GM23338 (cell line): ENCODE measurements around the gene LPP. TPM values are rescaled to one million over a fixed set of nuclear protein-coding genes. Genes with fewer than 3 reads are reported as not detected.

Source experiments
- ATAC-seq: fragments of 200-7000 bp; cut with Tn5 transposase; 3 replicates; pipeline ENCODE4 v1.9.1; 2020
- DNase-seq: peaks from one replicate; pipeline ENCODE4 v3.0.0-alpha.2; 2015; ENCODE audit warnings: low spot score
- H2AFZ ChIP-seq: fragments of 200-600 bp; sonication (generic); 2 replicates; pipeline ENCODE4 v1.8.0; 2016; ENCODE audit warnings: antibody characterized with exemption, mild to moderate bottlenecking, moderate library complexity
- H3F3A ChIP-seq: fragments of 200-600 bp; sonication (generic); replicated peaks from 2 replicates; pipeline ENCODE4 v1.8.0; 2017; ENCODE audit warnings: antibody characterized with exemption, mixed run types, low read depth
- H3K27ac ChIP-seq: fragments of 200-600 bp; sonication (generic); 2 replicates; pipeline ENCODE4 v1.6.1; 2016; ENCODE audit warnings: low read depth
- H3K27me3 ChIP-seq: fragments of 200-600 bp; sonication (generic); 2 replicates; pipeline ENCODE4 v1.8.0; 2016; ENCODE audit warnings: mild to moderate bottlenecking, mixed run types, moderate library complexity; ENCODE audit not compliant: insufficient read depth
- H3K36me3 ChIP-seq: fragments of 200-600 bp; sonication (generic); 2 replicates; pipeline ENCODE4 v1.8.0; 2016; ENCODE audit warnings: mild to moderate bottlenecking; ENCODE audit not compliant: insufficient read depth
- H3K4me1 ChIP-seq: fragments of 200-600 bp; sonication (generic); 2 replicates; pipeline ENCODE4 v1.8.0; 2016; ENCODE audit warnings: mild to moderate bottlenecking, moderate library complexity; ENCODE audit not compliant: insufficient read depth
- H3K4me2 ChIP-seq: fragments of 200-600 bp; sonication (generic); 2 replicates; pipeline ENCODE4 v1.7.1; 2017; ENCODE audit warnings: mixed run types
- H3K4me3 ChIP-seq: fragments of 200-600 bp; sonication (generic); 2 replicates; pipeline ENCODE4 v1.6.1; 2016; ENCODE audit warnings: mixed run types
- H3K79me2 ChIP-seq: fragments of 200-600 bp; sonication (generic); replicated peaks from 2 replicates; pipeline ENCODE4 v1.8.0; 2017; ENCODE audit warnings: mild to moderate bottlenecking; ENCODE audit not compliant: insufficient read depth
- H3K9me2 ChIP-seq: fragments of 200-600 bp; sonication (generic); 2 replicates; pipeline ENCODE4 v1.8.0; 2017; ENCODE audit not compliant: insufficient read depth
- H4K20me1 ChIP-seq: fragments of 200-600 bp; sonication (generic); replicated peaks from 2 replicates; pipeline ENCODE4 v1.8.0; 2017; ENCODE audit warnings: mild to moderate bottlenecking; ENCODE audit not compliant: insufficient read depth
- H3K27ac Mint-ChIP-seq: 2 replicates; pipeline ENCODE4 v1.8.0; 2020; ENCODE audit warnings: inconsistent platforms, mild to moderate bottlenecking, moderate library complexity, mixed read lengths
- H3K27me3 Mint-ChIP-seq: 3 replicates; pipeline ENCODE4 v1.8.0; 2022; ENCODE audit warnings: low read depth, mild to moderate bottlenecking, moderate library complexity, mixed read lengths, inconsistent platforms; ENCODE audit not compliant: insufficient read depth, poor library complexity
- H3K36me3 Mint-ChIP-seq: 3 replicates; pipeline ENCODE4 v1.8.0; 2021; ENCODE audit warnings: low read depth, mild to moderate bottlenecking, inconsistent platforms, moderate library complexity, mixed read lengths
- H3K4me1 Mint-ChIP-seq: 3 replicates; pipeline ENCODE4 v1.8.0; 2020; ENCODE audit warnings: mild to moderate bottlenecking, inconsistent platforms, mixed read lengths
- H3K4me3 Mint-ChIP-seq: 3 replicates; pipeline ENCODE4 v1.8.0; 2021; ENCODE audit warnings: moderate library complexity, mild to moderate bottlenecking, inconsistent platforms, mixed read lengths
- H3K9me3 Mint-ChIP-seq: 3 replicates; pipeline ENCODE4 v1.8.0; 2020; ENCODE audit warnings: moderate library complexity, mild to moderate bottlenecking, inconsistent platforms, mixed read lengths
- CREB1 ChIP-seq: fragments of 250-450 bp; sonication (Bioruptor Pico); IDR thresholded peaks from 2 replicates; pipeline ENCODE4 v1.5.0; 2020; ENCODE audit warnings: low read depth, mild to moderate bottlenecking, moderate library complexity
- ETS1 ChIP-seq: IDR thresholded peaks from 2 replicates; pipeline ENCODE4 v1.6.1; 2016; ENCODE audit warnings: antibody characterized with exemption
- EZH2 ChIP-seq: fragments of 200-600 bp; sonication (generic); IDR thresholded peaks from one replicate; pipeline ENCODE4 v1.8.0; 2017; ENCODE audit warnings: antibody characterized with exemption, mild to moderate bottlenecking, low read depth; ENCODE audit not compliant: unreplicated experiment
- EZH2phosphoT487 ChIP-seq: fragments of 200-600 bp; sonication (generic); IDR thresholded peaks from one replicate; pipeline ENCODE4 v1.8.1; 2018; ENCODE audit warnings: antibody characterized with exemption; ENCODE audit not compliant: unreplicated experiment
- JUNB ChIP-seq: IDR thresholded peaks from one replicate; pipeline ENCODE4 v1.6.1; 2016; ENCODE audit warnings: antibody characterized with exemption; ENCODE audit not compliant: unreplicated experiment
- NANOG ChIP-seq: IDR thresholded peaks from 2 replicates; pipeline ENCODE4 v1.6.1; 2016; ENCODE audit warnings: antibody characterized with exemption, borderline replicate concordance
- POLR2AphosphoS5 ChIP-seq: IDR thresholded peaks from 2 replicates; pipeline ENCODE4 v1.6.1; 2016; ENCODE audit warnings: antibody characterized with exemption, low read depth
- REST ChIP-seq: IDR thresholded peaks from one replicate; pipeline ENCODE4 v1.6.1; 2018; ENCODE audit warnings: antibody characterized with exemption; ENCODE audit not compliant: unreplicated experiment
- STAT1 ChIP-seq: IDR thresholded peaks from one replicate; pipeline ENCODE4 v1.6.1; 2016; ENCODE audit warnings: antibody characterized with exemption; ENCODE audit not compliant: unreplicated experiment
- ZNF114 ChIP-seq: fragments of 250-450 bp; sonication (Bioruptor Pico); IDR thresholded peaks from 2 replicates; pipeline ENCODE4 v1.5.0; 2020; ENCODE audit warnings: mild to moderate bottlenecking, moderate library complexity
- ZNF331 ChIP-seq: fragments of 250-450 bp; sonication (Bioruptor Pico); IDR thresholded peaks from 2 replicates; pipeline ENCODE4 v1.5.0; 2020; ENCODE audit warnings: low read depth, mild to moderate bottlenecking, moderate library complexity
- polyA plus RNA-seq: library from polyadenylated mRNA; unstranded; fragments of >200 nt; fragmentation: Nextera tagmentation; extraction: Ambion mirVana; gene quantifications from 2 replicates; pipeline ENCODE4 v1.2.1, GENCODE V29; 2016
- total RNA-seq: library from RNA; depleted of rRNA; stranded (reverse); fragments of >200 nt; shearing (Covaris generic); gene quantifications from 2 replicates; pipeline ENCODE4 v1.2.3, GENCODE V29; 2014

The LPP gene
- total and polyA plus RNA-seq, 2 experiments from 2014 or later = 23.0 to 35.2 TPM

DNA sequence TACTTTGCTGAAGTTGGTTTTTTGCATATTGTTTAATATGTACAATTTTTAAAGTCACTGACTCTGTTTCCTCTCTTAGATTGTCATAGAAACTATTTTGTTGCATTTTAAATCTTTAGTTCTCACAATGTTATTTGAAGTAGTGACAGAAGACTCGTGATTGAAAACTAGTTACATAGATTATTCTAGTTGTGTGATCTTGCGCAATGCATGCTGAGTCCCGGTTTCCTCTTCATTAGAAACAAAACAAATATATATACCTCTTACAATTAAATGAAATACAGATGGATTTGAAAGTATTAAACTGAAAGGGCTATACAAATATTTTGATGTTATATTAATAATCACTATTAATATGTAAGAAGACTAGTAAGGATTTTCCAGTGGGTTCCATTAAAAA is 333.0 kb downstream of the LPP start:
- Mint-ChIP-seq H3K9me3 (no peaks in the 10 kb centered on the region), H3K27ac (no peak overlapping the region), H3K36me3 (peaks cover 3% of the 10 kb centered on the region; the same call in 1 of the 3 replicates), H3K4me3 (no peak overlapping the region), H3K4me1 (peaks cover 5% of the 10 kb centered on the region), H3K27me3 (no peaks in the 10 kb centered on the region)
- no peak overlapping the region for H2AFZ ChIP-seq
- ATAC-seq (no peak), DNase-seq (no peak)
- H3K9me2 ChIP-seq = no peaks in the 10 kb centered on the region
- H3K79me2 ChIP-seq = no peaks in the 10 kb centered on the region
- H3K27me3 ChIP-seq = no peaks in the 10 kb centered on the region
- no peaks in the 10 kb centered on the region for H3K4me1 ChIP-seq
- no peaks in the 10 kb centered on the region for H4K20me1 ChIP-seq
- no peak overlapping the region for H3K4me2 ChIP-seq
- H3K36me3 ChIP-seq = no peaks in the 10 kb centered on the region
- H3K27ac ChIP-seq = no peak overlapping the region
- no peak overlapping the region for H3K4me3 ChIP-seq
- TF ChIP-seq EZH2 (no peak), CREB1 (CRISPR knock-in tag) (no peak), NANOG (no peak), POLR2AphosphoS5 (no peak), EZH2phosphoT487 (no peak), STAT1 (no peak), REST (no peak), ZNF331 (CRISPR knock-in tag) (no peak), JUNB (no peak), ETS1 (no peak), ZNF114 (no peak)
- H3F3A ChIP-seq = no peaks in the 10 kb centered on the region

GRCh38 chr3:188487652-188488051 is 333.7 kb downstream of the LPP start:
- Histone ChIP-seq H4K20me1 (no peaks in the 10 kb centered on the region), H3F3A (no peaks in the 10 kb centered on the region), H3K27ac (no peak overlapping the region), H3K4me2 (no peak overlapping the region), H2AFZ (no peak overlapping the region), H3K27me3 (no peaks in the 10 kb centered on the region), H3K4me3 (no peak overlapping the region), H3K79me2 (no peaks in the 10 kb centered on the region), H3K9me2 (no peaks in the 10 kb centered on the region), H3K36me3 (no peaks in the 10 kb centered on the region), H3K4me1 (no peaks in the 10 kb centered on the region)
- DNase-seq = no peak
- ATAC-seq = no peak
- H3K27ac Mint-ChIP-seq = no peak overlapping the region
- TF ChIP-seq ETS1 = no peak
- TF ChIP-seq EZH2 = no peak
- TF ChIP-seq REST = no peak
- no peak for TF ChIP-seq ZNF331 (CRISPR knock-in tag)
- peaks cover 5% of the 10 kb centered on the region for H3K4me1 Mint-ChIP-seq
- H3K27me3 Mint-ChIP-seq = no peaks in the 10 kb centered on the region
- H3K9me3 Mint-ChIP-seq = no peaks in the 10 kb centered on the region
- no peak overlapping the region for H3K4me3 Mint-ChIP-seq
- peaks cover 3% of the 10 kb centered on the region; the same call in 1 of the 3 replicates for H3K36me3 Mint-ChIP-seq
